ENCODE results near the gene LRCOL1. TPM values are rescaled to one million over a fixed set of nuclear protein-coding genes. Genes with fewer than 3 reads are reported as not detected.
A peak's percentile ranks its signal among the peaks of the same experiment; 100 is the strongest.

The LRCOL1 gene
- polyA plus RNA-seq, 1 donor from 2014 or later: not detected

- no peak overlapping the region for H3K27ac Mint-ChIP-seq
- peaks cover 3% of the 10 kb centered on the region for H3K36me3 Mint-ChIP-seq
These were observed 31.6 kb upstream of the LRCOL1 start for GRCh38 chr12:132641811-132642650.

GRCh38 chr12:132640936-132641335, 30.6 kb upstream of the LRCOL1 start:
- H3K36me3 Mint-ChIP-seq: peaks cover 3% of the 10 kb centered on the region
- H3K9me3 Mint-ChIP-seq: no peaks in the 10 kb centered on the region
- H3K27me3 Mint-ChIP-seq: no peaks in the 10 kb centered on the region
- no peaks in the 10 kb centered on the region for H3K4me1 Mint-ChIP-seq
- H3K4me3 Mint-ChIP-seq: no peak overlapping the region
- H3K27ac Mint-ChIP-seq: peak overlapping the region in 1 of 3 donors; percentile 88

More at GRCh38 chr12:132641811-132642650, 31.6 kb upstream of the LRCOL1 start:
- Mint-ChIP-seq H3K4me1 (no peaks in the 10 kb centered on the region), H3K27me3 (no peaks in the 10 kb centered on the region), H3K9me3 (no peaks in the 10 kb centered on the region), H3K4me3 (no peak overlapping the region)

- H3K27me3 Mint-ChIP-seq: no peaks in the 10 kb centered on the region
- no peak overlapping the region for H3K27ac Mint-ChIP-seq
These were observed 29.7 kb upstream of the LRCOL1 start for GRCh38 chr12:132639956-132640520.

DNA sequence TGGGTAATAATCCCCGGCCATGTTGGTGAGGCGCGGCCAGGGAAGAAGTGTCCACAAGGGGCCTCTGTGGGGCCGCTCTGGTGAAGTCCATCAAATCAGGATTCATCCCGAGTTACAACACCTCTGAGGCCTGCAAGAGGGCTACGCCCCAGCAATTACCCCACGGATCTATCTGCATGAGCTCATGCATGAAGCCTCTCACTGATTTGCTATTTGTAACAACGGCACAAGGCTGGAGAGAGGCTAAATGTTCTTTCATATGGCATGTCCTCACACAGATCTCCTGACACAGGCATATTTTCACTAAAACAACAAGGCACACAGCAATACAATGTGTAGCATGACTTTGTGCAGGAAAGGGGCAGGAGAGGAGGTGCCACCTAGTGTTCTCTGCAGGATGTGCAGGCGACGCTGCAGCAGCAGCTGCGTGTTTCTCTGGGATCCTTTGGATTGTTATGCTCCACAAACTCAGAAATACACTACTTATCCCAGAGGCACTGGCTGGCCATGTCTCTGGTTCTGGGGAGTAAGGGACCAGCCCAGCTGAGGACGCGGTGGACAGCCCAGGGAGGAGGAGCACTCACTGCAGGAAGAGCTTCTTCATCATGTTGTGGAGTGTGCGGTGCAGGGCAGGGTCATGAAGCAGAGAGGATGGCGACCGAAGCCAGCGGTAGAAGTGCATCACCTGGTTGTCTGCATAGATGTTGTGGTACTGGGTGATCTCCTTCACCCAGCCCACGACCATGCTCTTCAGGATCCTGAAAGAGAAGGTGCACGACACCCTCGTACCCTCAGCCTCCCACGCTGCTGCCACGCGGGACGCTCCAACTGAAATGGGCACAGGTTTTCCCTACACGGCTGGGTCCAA, 28.4 kb upstream of the LRCOL1 start:
- Mint-ChIP-seq H3K27me3 (no peaks in the 10 kb centered on the region), H3K4me1 (no peaks in the 10 kb centered on the region), H3K9me3 (no peaks in the 10 kb centered on the region), H3K4me3 (no peak overlapping the region), H3K36me3 (peaks cover 8% of the 10 kb centered on the region), H3K27ac (no peak overlapping the region)

More at GRCh38 chr12:132639956-132640520, 29.7 kb upstream of the LRCOL1 start:
- Mint-ChIP-seq H3K4me1 (no peaks in the 10 kb centered on the region), H3K36me3 (peaks cover 8% of the 10 kb centered on the region), H3K9me3 (no peaks in the 10 kb centered on the region), H3K4me3 (peak overlapping the region in 1 of 4 donors; percentile 70)

DNA sequence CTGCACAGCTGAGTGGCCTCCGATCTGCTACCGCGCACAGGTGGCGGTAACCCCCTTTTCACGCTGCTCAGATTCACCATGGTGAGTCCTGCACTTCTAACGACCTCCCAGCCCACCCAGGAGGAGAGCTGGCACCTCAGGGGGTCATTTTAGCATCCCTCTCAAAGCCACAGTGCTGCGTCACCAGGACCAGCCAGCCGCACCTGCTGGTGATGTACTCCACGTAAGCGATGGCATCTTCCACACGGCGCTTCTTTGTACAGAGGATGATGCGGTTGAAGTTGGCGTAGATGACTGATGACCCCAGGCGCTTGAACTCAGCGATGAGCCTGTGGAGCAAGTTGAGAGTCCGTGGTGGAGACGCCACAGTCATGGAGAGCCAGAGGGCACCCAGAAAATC, 27.4 kb upstream of the LRCOL1 start:
- Mint-ChIP-seq H3K9me3 (no peaks in the 10 kb centered on the region), H3K4me3 (no peak overlapping the region), H3K27ac (no peak overlapping the region), H3K27me3 (no peaks in the 10 kb centered on the region), H3K36me3 (peaks cover 8% of the 10 kb centered on the region), H3K4me1 (peaks cover 0 to 2% (median 0%) of the 10 kb centered on the region in 3 donors)

- H3K36me3 Mint-ChIP-seq: peaks cover 8% of the 10 kb centered on the region
- H3K4me3 Mint-ChIP-seq: no peak overlapping the region
- H3K27ac Mint-ChIP-seq: no peak overlapping the region
- H3K27me3 Mint-ChIP-seq: no peaks in the 10 kb centered on the region
- peaks cover 0 to 2% (median 0%) of the 10 kb centered on the region in 3 donors for H3K4me1 Mint-ChIP-seq
- no peaks in the 10 kb centered on the region for H3K9me3 Mint-ChIP-seq
These were observed 24.9 kb upstream of the LRCOL1 start for GRCh38 chr12:132635076-132635955.

DNA sequence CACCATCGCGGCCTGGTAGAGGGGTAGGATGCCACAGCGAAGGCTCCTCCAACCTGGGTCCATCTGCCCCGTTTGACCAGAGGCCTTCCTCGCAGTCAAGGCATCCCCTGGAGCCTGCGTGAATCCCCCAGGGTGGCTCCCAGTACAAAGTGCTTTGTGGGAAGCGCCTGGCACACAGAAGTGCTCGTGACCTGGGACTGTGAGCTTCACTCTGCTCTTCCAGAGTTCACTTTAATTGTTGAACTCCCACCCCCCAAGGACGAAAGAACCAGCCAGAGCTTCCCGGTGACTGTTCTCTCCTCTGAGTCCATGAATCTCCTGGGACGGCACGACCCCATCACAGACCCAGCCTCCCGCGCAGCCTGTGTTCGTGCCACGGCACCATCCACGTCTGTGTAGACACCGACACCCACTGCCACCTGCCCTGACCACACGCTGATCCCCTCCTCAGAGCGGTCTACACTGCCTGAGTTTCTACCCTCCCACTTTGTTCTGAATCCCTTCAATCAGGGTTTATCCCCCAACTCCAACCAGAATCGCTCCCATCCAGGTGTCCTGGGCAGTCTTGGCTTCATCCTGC, 24.1 kb upstream of the LRCOL1 start:
- H3K4me1 Mint-ChIP-seq: peaks cover 0 to 2% (median 0%) of the 10 kb centered on the region in 3 donors
- H3K27ac Mint-ChIP-seq: no peak overlapping the region
- no peaks in the 10 kb centered on the region for H3K27me3 Mint-ChIP-seq
- H3K4me3 Mint-ChIP-seq: no peak overlapping the region
- H3K36me3 Mint-ChIP-seq: peaks cover 10% of the 10 kb centered on the region
- H3K9me3 Mint-ChIP-seq: no peaks in the 10 kb centered on the region

DNA sequence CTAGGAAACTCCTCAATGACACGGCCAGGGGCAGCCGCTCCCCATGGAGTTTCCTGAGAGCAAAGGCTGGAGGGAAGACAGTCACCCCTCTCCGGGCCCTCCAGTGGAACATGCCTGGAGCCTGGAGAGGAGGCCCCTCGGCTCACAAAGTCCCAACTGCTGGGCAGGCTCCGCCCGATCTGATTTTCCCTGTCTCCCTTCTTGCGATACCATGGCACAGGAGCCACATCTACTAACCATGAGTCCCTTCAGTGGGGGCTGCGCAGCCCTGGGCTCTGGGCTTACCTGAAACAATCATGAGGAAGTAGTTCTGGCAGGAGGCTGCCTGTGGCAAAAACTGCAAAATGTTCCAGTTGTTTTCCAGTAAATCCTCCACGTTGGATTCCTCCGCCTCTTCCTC, 23.5 kb upstream of the LRCOL1 start:
- no peak overlapping the region for H3K4me3 Mint-ChIP-seq
- H3K27me3 Mint-ChIP-seq: no peaks in the 10 kb centered on the region
- no peaks in the 10 kb centered on the region for H3K9me3 Mint-ChIP-seq
- peaks cover 0 to 2% (median 0%) of the 10 kb centered on the region in 3 donors for H3K4me1 Mint-ChIP-seq
- H3K27ac Mint-ChIP-seq: no peak overlapping the region
- H3K36me3 Mint-ChIP-seq: peaks cover 8% of the 10 kb centered on the region

- H3K4me3 Mint-ChIP-seq: peak overlapping the region in 1 of 4 donors; percentile 41
- H3K4me1 Mint-ChIP-seq: peaks cover 0 to 2% (median 0%) of the 10 kb centered on the region in 3 donors
- H3K27ac Mint-ChIP-seq: peak overlapping the region in 2 of 3 donors; percentile 67 to 74
- H3K27me3 Mint-ChIP-seq: no peaks in the 10 kb centered on the region
- no peaks in the 10 kb centered on the region for H3K9me3 Mint-ChIP-seq
- peaks cover 9% of the 10 kb centered on the region for H3K36me3 Mint-ChIP-seq
These were observed 23.0 kb upstream of the LRCOL1 start for GRCh38 chr12:132633398-132633797.

DNA sequence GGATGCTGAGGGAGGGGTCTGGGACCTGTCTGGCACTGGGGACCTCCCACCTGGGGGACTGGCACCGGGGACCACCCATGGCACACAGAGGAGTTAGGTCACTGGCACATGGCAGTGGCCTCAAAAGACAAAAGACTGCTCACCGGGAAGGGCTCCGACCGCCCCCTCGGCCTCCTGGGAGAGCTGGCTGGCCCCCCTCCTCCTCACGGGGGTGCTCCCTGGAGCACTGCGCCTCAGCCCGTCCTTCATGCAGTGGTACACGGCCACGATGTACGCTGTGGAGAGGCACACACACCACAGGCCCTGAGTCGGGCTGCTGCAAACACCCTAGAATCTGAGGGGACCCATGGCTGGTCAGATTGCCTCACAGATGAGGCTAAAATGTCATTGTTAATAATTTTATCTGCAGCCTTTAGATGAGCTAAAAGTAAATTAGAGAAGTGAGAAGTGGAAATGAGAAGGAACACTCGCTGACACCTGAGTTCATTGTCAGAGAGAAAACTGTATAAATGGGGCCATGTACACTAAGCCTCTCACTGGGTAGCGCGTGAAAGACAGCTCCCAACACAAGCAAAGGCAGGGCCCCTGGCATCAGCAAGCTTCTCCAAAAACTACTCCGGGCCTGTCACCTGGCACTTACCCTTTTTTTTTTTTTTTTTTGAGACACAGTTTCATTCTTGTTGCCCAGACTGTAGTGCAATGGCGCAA, 22.3 kb upstream of the LRCOL1 start:
- no peak overlapping the region for H3K4me3 Mint-ChIP-seq
- peaks cover 9% of the 10 kb centered on the region for H3K36me3 Mint-ChIP-seq
- peaks cover 0 to 2% (median 0%) of the 10 kb centered on the region in 3 donors for H3K4me1 Mint-ChIP-seq
- peak overlapping the region in 2 of 3 donors; percentile 50 to 74 for H3K27ac Mint-ChIP-seq
- no peaks in the 10 kb centered on the region for H3K9me3 Mint-ChIP-seq
- no peaks in the 10 kb centered on the region for H3K27me3 Mint-ChIP-seq

GRCh38 chr12:132631666-132632065, 21.3 kb upstream of the LRCOL1 start:
- Mint-ChIP-seq H3K27ac (no peak overlapping the region), H3K4me3 (no peak overlapping the region), H3K4me1 (peaks cover 0 to 2% (median 0%) of the 10 kb centered on the region in 3 donors), H3K36me3 (peaks cover 9% of the 10 kb centered on the region), H3K27me3 (no peaks in the 10 kb centered on the region), H3K9me3 (no peaks in the 10 kb centered on the region)

DNA sequence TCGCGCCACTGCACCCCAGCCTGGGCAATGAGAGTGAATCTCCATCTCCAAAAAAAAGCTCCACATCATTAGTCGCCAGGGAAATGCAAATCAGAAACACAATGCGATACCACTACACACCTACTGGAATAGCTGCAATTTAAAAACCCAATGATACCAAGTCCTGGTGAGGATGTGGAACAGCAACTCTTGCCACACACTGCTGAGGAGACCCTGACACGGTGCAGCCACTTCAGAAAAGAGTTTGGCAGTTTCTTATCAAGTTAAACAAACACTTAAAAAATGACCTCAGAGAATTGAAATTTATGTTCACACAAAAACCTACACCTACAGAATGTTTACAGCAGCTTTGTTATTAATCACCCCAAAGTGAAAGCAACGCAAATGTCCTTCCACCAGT, 20.3 kb upstream of the LRCOL1 start:
- no peak overlapping the region for H3K27ac Mint-ChIP-seq
- H3K27me3 Mint-ChIP-seq: no peaks in the 10 kb centered on the region
- peaks cover 0 to 2% (median 0%) of the 10 kb centered on the region in 3 donors for H3K4me1 Mint-ChIP-seq
- H3K9me3 Mint-ChIP-seq: no peaks in the 10 kb centered on the region
- peaks cover 9% of the 10 kb centered on the region for H3K36me3 Mint-ChIP-seq
- no peak overlapping the region for H3K4me3 Mint-ChIP-seq

- no peaks in the 10 kb centered on the region for H3K27me3 Mint-ChIP-seq
- peaks cover 5% of the 10 kb centered on the region for H3K36me3 Mint-ChIP-seq
- peaks cover 0 to 2% (median 0%) of the 10 kb centered on the region in 3 donors for H3K4me1 Mint-ChIP-seq
- no peaks in the 10 kb centered on the region for H3K9me3 Mint-ChIP-seq
- H3K27ac Mint-ChIP-seq: peak overlapping the region in 1 of 3 donors; percentile 27
- no peak overlapping the region for H3K4me3 Mint-ChIP-seq
These were observed 18.9 kb upstream of the LRCOL1 start for GRCh38 chr12:132629330-132629729.

All from IgD-negative memory B cell (primary cell).